G401 (cell line): ENCODE data around the gene ZNF692. TPM values are rescaled to one million over a fixed set of nuclear protein-coding genes. Genes with fewer than 3 reads are reported as not detected.
"Not testable (repeated sequence)": the region's sequence is repeated elsewhere in the genome, so short reads cannot be mapped to it uniquely, and the experiment has no call there.

Experiments used
- DNase-seq: peaks from one replicate; pipeline ENCODE4 v3.0.0-alpha.2; 2015; ENCODE audit warnings: low spot score
- in situ Hi-C: cut with HindIII; loops from 2 replicates; pipeline ENCODE4 v1.10.0; 2016; ENCODE audit warnings: low sequenced_read_pairs, mixed read lengths
- total RNA-seq: library from RNA; depleted of rRNA; stranded (reverse); fragments of >200 nt; shearing (Covaris generic); gene quantifications from 2 replicates; pipeline ENCODE4 v1.2.3, GENCODE V29; 2014

Gene ZNF692
- total RNA-seq, 1 experiment from 2014 or later = 7.9 TPM

GRCh38 chr1:248837045-248837780 lies 21.7 kb downstream of the ZNF692 start:
- in situ Hi-C loops = no loop called here
- DNase-seq = no peak

GRCh38 chr1:248834343-248834940 lies 24.4 kb downstream of the ZNF692 start:
- in situ Hi-C loops = no loop called here
- DNase-seq = no peak

- no peak for DNase-seq
- in situ Hi-C loops = no loop called here
Observed at GRCh38 chr1:248831842-248832241, 27.0 kb downstream of the ZNF692 start.

GRCh38 chr1:248830718-248831017 lies 28.2 kb downstream of the ZNF692 start:
- not testable (repeated sequence) for DNase-seq

GRCh38 chr1:248828845-248829244 lies 30.0 kb downstream of the ZNF692 start:
- in situ Hi-C loops = no loop called here

More at GRCh38 chr1:248830718-248831017, 28.2 kb downstream of the ZNF692 start:
- in situ Hi-C loops = not testable (repeated sequence)

GRCh38 chr1:248825909-248826760 lies 32.8 kb downstream of the ZNF692 start, which contains the start of gene SH3BP5L:
TSS of gene SH3BP5L (minus strand) at chr1:248825915. CDS start at chr1:248824935, 980 bp downstream.
- in situ Hi-C loops = no loop called here
- peak; percentile 99 for DNase-seq

More at GRCh38 chr1:248828845-248829244, 30.0 kb downstream of the ZNF692 start:
- DNase-seq = no peak

GRCh38 chr1:248825573-248825908 lies 33.3 kb downstream of the ZNF692 start:
- in situ Hi-C loops = no loop called here
- DNase-seq = no peak

GRCh38 chr1:248825136-248825535 lies 33.7 kb downstream of the ZNF692 start:
- DNase-seq = no peak
- in situ Hi-C loops = no loop called here

- no peak for DNase-seq
- in situ Hi-C loops = no loop called here
Observed at GRCh38 chr1:248824701-248825100, 34.2 kb downstream of the ZNF692 start.

- no peak for DNase-seq
- in situ Hi-C loops = no loop called here
Observed at GRCh38 chr1:248824301-248824700, 34.6 kb downstream of the ZNF692 start.

GRCh38 chr1:248823517-248824001 lies 35.3 kb downstream of the ZNF692 start:
- no peak for DNase-seq
- in situ Hi-C loops = no loop called here

GRCh38 chr1:248822148-248823032 lies 36.5 kb downstream of the ZNF692 start:
- in situ Hi-C loops = no loop called here
- no peak for DNase-seq

GRCh38 chr1:248821641-248822040 lies 37.2 kb downstream of the ZNF692 start:
- no peak for DNase-seq
- in situ Hi-C loops = no loop called here

- DNase-seq = no peak
- in situ Hi-C loops = no loop called here
Observed at GRCh38 chr1:248821101-248821500, 37.8 kb downstream of the ZNF692 start.

- in situ Hi-C loops = no loop called here
Observed at GRCh38 chr1:248820041-248820585, 38.8 kb downstream of the ZNF692 start.

GRCh38 chr1:248818505-248819374 lies 40.1 kb downstream of the ZNF692 start:
- in situ Hi-C loops = no loop called here
- no peak for DNase-seq

More at GRCh38 chr1:248820041-248820585, 38.8 kb downstream of the ZNF692 start:
- DNase-seq = no peak

GRCh38 chr1:248817065-248817464 lies 41.8 kb downstream of the ZNF692 start:
- in situ Hi-C loops = no loop called here
- no peak for DNase-seq
